Neuronal stem cell (in vitro differentiated cells): Measurements from ENCODE around the gene ATAD1. TPM values are rescaled to one million over a fixed set of nuclear protein-coding genes. Genes with fewer than 3 reads are reported as not detected.

ENCODE experiments used
- DNase-seq: peaks from one replicate; pipeline ENCODE4 v3.0.0-alpha.2; 2013; ENCODE audit warnings: low spot score
- H2AFZ ChIP-seq: one replicate; pipeline ENCODE4 v1.6.1; 2013; ENCODE audit warnings: mild to moderate bottlenecking, low read length, inconsistent platforms
- H2AK5ac ChIP-seq: 2 replicates; pipeline ENCODE4 v1.6.1; 2013; ENCODE audit warnings: low read depth, mild to moderate bottlenecking, inconsistent platforms, low read length, moderate library complexity, mixed read lengths
- H2BK120ac ChIP-seq: 2 replicates; pipeline ENCODE4 v1.6.1; 2013; ENCODE audit warnings: low read depth, mild to moderate bottlenecking, inconsistent platforms, low read length, moderate library complexity, mixed read lengths
- H2BK12ac ChIP-seq: one replicate; pipeline ENCODE4 v1.6.1; 2013; ENCODE audit warnings: low read length, inconsistent platforms
- H2BK15ac ChIP-seq: 2 replicates; pipeline ENCODE4 v1.6.1; 2013; ENCODE audit warnings: mild to moderate bottlenecking, low read length, inconsistent platforms, mixed read lengths
- H2BK5ac ChIP-seq: one replicate; pipeline ENCODE4 v1.6.1; 2013; ENCODE audit warnings: inconsistent platforms, mild to moderate bottlenecking, low read length, moderate library complexity
- H3K14ac ChIP-seq: one replicate; pipeline ENCODE4 v1.6.1; 2013; ENCODE audit warnings: low read length, inconsistent platforms
- H3K18ac ChIP-seq: 2 replicates; pipeline ENCODE4 v1.6.1; 2013; ENCODE audit warnings: low read length, inconsistent platforms
- H3K23ac ChIP-seq: 2 replicates; pipeline ENCODE4 v1.6.1; 2013; ENCODE audit warnings: low read depth, mild to moderate bottlenecking, mixed read lengths, low read length, inconsistent platforms; ENCODE audit not compliant: poor library complexity
- H3K27ac ChIP-seq: replicated peaks from 3 replicates; pipeline ENCODE4 v1.5.1; 2013; ENCODE audit warnings: low read length, inconsistent platforms
- H3K27me3 ChIP-seq, 3 experiments: 2 replicates each; pipeline ENCODE4 v1.6.1; 2013; ENCODE audit warnings: low read length in 3 of 3, mild to moderate bottlenecking in 2 of 3, inconsistent platforms in 1 of 3, low read depth in 1 of 3, mixed read lengths in 1 of 3, moderate library complexity in 1 of 3; ENCODE audit not compliant: control insufficient read depth in 3 of 3, insufficient read depth in 3 of 3
- H3K36me3 ChIP-seq, 2 donors: replicated peaks in 1 of 2; 2 replicates each; pipeline ENCODE4 v1.6.1; 2013; ENCODE audit warnings: low read length in 2 of 2; ENCODE audit not compliant: control insufficient read depth in 2 of 2, insufficient read depth in 2 of 2
- H3K4ac ChIP-seq: 2 replicates; pipeline ENCODE4 v1.6.1; 2013; ENCODE audit warnings: inconsistent platforms, mild to moderate bottlenecking, low read length, moderate library complexity
- H3K4me1 ChIP-seq, 2 donors: 1 replicate in 1 of 2; 2 replicates in 1 of 2; pipeline ENCODE4 v1.6.1; 2013; ENCODE audit warnings: low read length in 2 of 2, low read depth in 1 of 2; ENCODE audit not compliant: control insufficient read depth in 2 of 2, insufficient read depth in 1 of 2
- H3K4me2 ChIP-seq: one replicate; pipeline ENCODE4 v1.6.1; 2013; ENCODE audit warnings: mild to moderate bottlenecking, low read length, inconsistent platforms; ENCODE audit not compliant: insufficient read depth, poor library complexity, severe bottlenecking
- H3K4me3 ChIP-seq, 2 donors: 2 replicates each; pipeline ENCODE4 v1.5.1; 2013; ENCODE audit warnings: low read length in 2 of 2, mild to moderate bottlenecking in 2 of 2, inconsistent platforms in 1 of 2, moderate library complexity in 1 of 2
- H3K79me1 ChIP-seq: one replicate; pipeline ENCODE4 v1.6.1; 2013; ENCODE audit warnings: low read depth, mild to moderate bottlenecking, inconsistent platforms, low read length, moderate library complexity
- H3K9ac ChIP-seq: one replicate; pipeline ENCODE4 v1.6.1; 2013; ENCODE audit warnings: mild to moderate bottlenecking, low read depth, low read length, inconsistent platforms; ENCODE audit not compliant: poor library complexity
- H3K9me3 ChIP-seq, 2 donors: replicated peaks in 1 of 2; 2 replicates each; pipeline versions ENCODE3 to v1.6.1; 2013; ENCODE audit warnings: low read length in 2 of 2, mild to moderate bottlenecking in 2 of 2, inconsistent platforms in 1 of 2, low read depth in 1 of 2, mixed read lengths in 1 of 2, moderate library complexity in 1 of 2; ENCODE audit not compliant: control insufficient read depth in 2 of 2, insufficient read depth in 1 of 2
- H4K8ac ChIP-seq: one replicate; pipeline ENCODE4 v1.6.1; 2013; ENCODE audit warnings: low read depth, mild to moderate bottlenecking, inconsistent platforms, low read length, moderate library complexity
- H4K91ac ChIP-seq: one replicate; pipeline ENCODE4 v1.6.1; 2013; ENCODE audit warnings: low read length, low read depth, mild to moderate bottlenecking, inconsistent platforms; ENCODE audit not compliant: poor library complexity
- WGBS, 2 donors: extraction: QIAGEN DNeasy Blood & Tissue Kit; methylation state at CpG; one replicate each; pipeline ENCODE4 v1.1.7; 2013; ENCODE audit warnings: missing lambda C conversion rate in 2 of 2, mixed read lengths in 1 of 2; ENCODE audit not compliant: insufficient read length in 2 of 2, insufficient replicate concordance in 1 of 2; ENCODE audit errors: extremely low coverage in 2 of 2; 5-methylcytosine and 5-hydroxymethylcytosine counted together
- small RNA-seq: library from polyadenylated mRNA; stranded (forward); fragments of <200 nt; extraction: miRNeasy Mini kit (QIAGEN cat#:217004); gene quantifications from one replicate; pipeline ENCODE3, GENCODE V24; 2013; ENCODE audit not compliant: insufficient read depth

The ATAD1 gene

DNA sequence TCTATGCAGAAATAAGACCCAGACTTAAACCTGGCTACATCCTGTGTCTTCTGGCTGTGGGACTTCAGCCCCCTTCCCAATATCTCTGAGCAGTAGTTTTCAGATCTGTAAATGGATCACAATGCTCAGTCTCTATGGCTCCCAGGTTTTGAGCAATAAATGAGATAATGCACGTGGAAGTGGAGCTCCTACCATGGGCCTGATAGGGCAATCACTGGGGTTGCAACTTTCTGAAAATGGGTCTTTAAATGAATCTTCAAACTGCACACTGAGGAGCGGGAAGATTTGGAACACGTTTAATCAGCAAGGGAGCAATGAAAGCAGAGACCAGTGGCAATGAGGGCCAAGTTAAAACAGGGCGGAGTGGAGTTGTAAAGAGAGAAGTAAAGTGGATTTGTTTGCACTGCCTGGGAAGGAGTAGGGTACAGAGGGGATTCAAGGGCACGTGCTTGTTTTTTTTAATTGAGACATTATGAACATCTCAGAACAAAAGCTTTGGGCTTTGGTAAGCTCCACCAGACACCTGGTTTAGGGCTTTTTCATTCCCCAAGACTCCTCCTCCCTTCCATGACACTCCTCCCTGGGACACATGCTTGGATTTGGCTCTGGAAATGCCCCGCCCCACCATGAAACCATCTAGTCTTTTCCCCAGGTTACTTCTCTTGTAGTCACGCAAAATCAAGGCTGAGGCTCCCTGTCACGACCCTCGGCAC lies 115.6 kb downstream of the ATAD1 start:
- no CpG with 5 or more reads among the region's 9 CpGs for WGBS, 2 donors
- no peak overlapping the region for H3K4me3 ChIP-seq
- no peak overlapping the region for H3K18ac ChIP-seq

More for the DNA sequence above, 115.6 kb downstream of the ATAD1 start:
- H2BK5ac ChIP-seq, result no peak overlapping the region
- H4K8ac ChIP-seq, result no peak overlapping the region
- no peak overlapping the region for H2AFZ ChIP-seq
- no peak for DNase-seq
- no peak overlapping the region for H3K14ac ChIP-seq
- no peak overlapping the region for H2AK5ac ChIP-seq
- no peak overlapping the region for H3K27ac ChIP-seq
- H3K9me3 ChIP-seq, result no peaks in the 10 kb centered on the region
- no peaks in the 10 kb centered on the region for H3K36me3 ChIP-seq
- H2BK15ac ChIP-seq, result no peak overlapping the region
- no peak overlapping the region for H3K9ac ChIP-seq
- H3K4me1 ChIP-seq, result no peaks in the 10 kb centered on the region
- no peaks in the 10 kb centered on the region for H3K79me1 ChIP-seq
- H3K4me2 ChIP-seq, result no peak overlapping the region
- no peak overlapping the region for H2BK120ac ChIP-seq
- no peaks in the 10 kb centered on the region for H3K27me3 ChIP-seq
- no peak overlapping the region for H2BK12ac ChIP-seq
- no peak overlapping the region for H4K91ac ChIP-seq
- H3K23ac ChIP-seq, result no peak overlapping the region
- H3K4ac ChIP-seq, result no peak overlapping the region

Small RNAs within 50 kb of the gene (small RNA-seq; reads per million reads assigned to genes)
- gene RN7SL78P, result not detected
